GM21786 (cell line): ENCODE data around the gene FGF14.

Source experiments
- ATAC-seq: cut with Tn5 transposase; IDR thresholded peaks from one replicate; pipeline ENCODE4 v1.9.1; 2021; ENCODE audit not compliant: unreplicated experiment

The FGF14 gene

GRCh38 chr13:102369302-102369701, 32.5 kb downstream of the FGF14 start:
- ATAC-seq: no peak

GRCh38 chr13:102367836-102368235, 34.0 kb downstream of the FGF14 start:
- ATAC-seq: no peak

GRCh38 chr13:102361113-102361512, 40.7 kb downstream of the FGF14 start:
- ATAC-seq: no peak

- no peak for ATAC-seq
Measured at GRCh38 chr13:102359264-102359663, 42.6 kb downstream of the FGF14 start.

GRCh38 chr13:102355251-102355650, 46.6 kb downstream of the FGF14 start:
- no peak for ATAC-seq

GRCh38 chr13:102354011-102354410, 47.8 kb downstream of the FGF14 start:
- ATAC-seq: no peak

GRCh38 chr13:102351521-102351920, 50.3 kb downstream of the FGF14 start:
- ATAC-seq: no peak

GRCh38 chr13:102347490-102347889, 54.4 kb downstream of the FGF14 start:
- ATAC-seq: no peak

GRCh38 chr13:102346769-102347168, 55.1 kb downstream of the FGF14 start:
- ATAC-seq: no peak

- no peak for ATAC-seq
Measured at GRCh38 chr13:102344410-102344809, 57.4 kb downstream of the FGF14 start.

GRCh38 chr13:102333320-102334198, 68.3 kb downstream of the FGF14 start:
- no peak for ATAC-seq

GRCh38 chr13:102328909-102329308, 72.9 kb downstream of the FGF14 start:
- ATAC-seq: peak; percentile 80

- no peak for ATAC-seq
Measured at GRCh38 chr13:102327119-102327617, 74.7 kb downstream of the FGF14 start.

- no peak for ATAC-seq
Measured at GRCh38 chr13:102326381-102327118, 75.3 kb downstream of the FGF14 start.

- ATAC-seq: no peak
Measured at GRCh38 chr13:102325321-102325720, 76.5 kb downstream of the FGF14 start.

GRCh38 chr13:102323505-102323904, 78.3 kb downstream of the FGF14 start:
- ATAC-seq: no peak

GRCh38 chr13:102323012-102323411, 78.8 kb downstream of the FGF14 start:
- ATAC-seq: no peak

- ATAC-seq: no peak
Measured at GRCh38 chr13:102322211-102322610, 79.6 kb downstream of the FGF14 start.

GRCh38 chr13:102318233-102318632, 83.6 kb downstream of the FGF14 start:
- no peak for ATAC-seq

- no peak for ATAC-seq
Measured at GRCh38 chr13:102317593-102317992, 84.3 kb downstream of the FGF14 start.

- no peak for ATAC-seq
Measured at GRCh38 chr13:102316732-102317131, 85.1 kb downstream of the FGF14 start.

- ATAC-seq: no peak
Measured at GRCh38 chr13:102312841-102313240, 89.0 kb downstream of the FGF14 start.
